Measurements from ENCODE around the gene DCP2.

DCP2 gene

GRCh38 chr5:113044776-113045465 is 68.3 kb downstream of the DCP2 start:
- no peak for TF ChIP-seq CTCF (IDR thresholded peaks at IDR 0.05)
- no peak for TF ChIP-seq ZFX (IDR thresholded peaks at IDR 0.05; ENCODE audit: borderline replicate concordance)
- no peak overlapping the region for H3K27ac ChIP-seq

GRCh38 chr5:113047234-113047633 is 70.6 kb downstream of the DCP2 start:
- H3K27ac ChIP-seq, result no peak overlapping the region
- TF ChIP-seq CTCF (IDR thresholded peaks at IDR 0.05) (no peak), ZFX (IDR thresholded peaks at IDR 0.05; ENCODE audit: borderline replicate concordance) (no peak)

GRCh38 chr5:113047733-113048652 is 71.4 kb downstream of the DCP2 start:
- TF ChIP-seq CTCF (IDR thresholded peaks at IDR 0.05) (no peak), ZFX (IDR thresholded peaks at IDR 0.05; ENCODE audit: borderline replicate concordance) (no peak)
- no peak overlapping the region for H3K27ac ChIP-seq

GRCh38 chr5:113048931-113049330 is 72.3 kb downstream of the DCP2 start:
- H3K27ac ChIP-seq, result no peak overlapping the region
- no peak for TF ChIP-seq CTCF (IDR thresholded peaks at IDR 0.05)
- no peak for TF ChIP-seq ZFX (IDR thresholded peaks at IDR 0.05; ENCODE audit: borderline replicate concordance)

GRCh38 chr5:113050721-113051382 is 74.3 kb downstream of the DCP2 start:
- H3K27ac ChIP-seq, result no peak overlapping the region
- TF ChIP-seq ZFX (IDR thresholded peaks at IDR 0.05; ENCODE audit: borderline replicate concordance) (no peak), CTCF (IDR thresholded peaks at IDR 0.05) (no peak)

- no peak overlapping the region for H3K27ac ChIP-seq
- TF ChIP-seq ZFX (IDR thresholded peaks at IDR 0.05; ENCODE audit: borderline replicate concordance), result no peak
- no peak for TF ChIP-seq CTCF (IDR thresholded peaks at IDR 0.05)
These were observed 75.6 kb downstream of the DCP2 start for GRCh38 chr5:113052041-113052795.

Measured in 22Rv1 (cell line).